Prostate gland (tissue), 2 donors: ENCODE data around the gene FCGR3B. TPM values are rescaled to one million over a fixed set of nuclear protein-coding genes. Genes with fewer than 3 reads are reported as not detected.
"Not testable (repeated sequence)": the region's sequence is repeated elsewhere in the genome, so short reads cannot be mapped to it uniquely, and the experiment has no call there.

Experiments
- DNase-seq: peaks from one replicate; pipeline ENCODE4 v3.0.0-alpha.2; 2019; ENCODE audit warnings: low spot score
- H3K27ac ChIP-seq, 2 donors: fragments of 200-600 bp; sonication (generic); 2 replicates each; pipeline ENCODE4 v1.5.1; 2017 to 2019
- H3K27me3 ChIP-seq: fragments of 200-600 bp; sonication (generic); replicated peaks from 2 replicates; pipeline ENCODE4 v1.5.1; 2019; ENCODE audit not compliant: insufficient read depth
- H3K36me3 ChIP-seq, 2 donors: fragments of 200-600 bp; sonication (generic); 1 replicate in 1 of 2; 2 replicates in 1 of 2; pipeline versions ENCODE4 v1.5.1 to v1.8.1; 2017 to 2019
- H3K4me1 ChIP-seq: fragments of 200-600 bp; sonication (generic); replicated peaks from 2 replicates; pipeline ENCODE4 v1.5.1; 2019
- H3K4me3 ChIP-seq, 2 donors: fragments of 200-600 bp; sonication (generic); 2 replicates each; pipeline ENCODE4 v1.5.1; 2017 to 2019
- H3K9me3 ChIP-seq: fragments of 200-600 bp; sonication (generic); 2 replicates; pipeline ENCODE4 v1.5.1; 2017
- CTCF ChIP-seq, 4 experiments: fragments of 200-600 bp in 2 of 4; fragments of 450-650 bp in 2 of 4; sonication (generic) in 2 of 4; IDR thresholded peaks; 1 replicate in 3 of 4; 2 replicates in 1 of 4; pipeline ENCODE4 v1.5.1; 2016 to 2019; ENCODE audit warnings: antibody characterized with exemption in 4 of 4, mild to moderate bottlenecking in 2 of 4, moderate library complexity in 2 of 4
- POLR2A ChIP-seq: fragments of 450-650 bp; IDR thresholded peaks from one replicate; pipeline ENCODE4 v1.6.1; 2016; ENCODE audit warnings: antibody characterized with exemption, mild to moderate bottlenecking
- POLR2AphosphoS5 ChIP-seq: sonication (generic); formaldehyde crosslinking; IDR thresholded peaks from one replicate; pipeline ENCODE4 v1.6.1; 2017; ENCODE audit warnings: antibody characterized with exemption
- WGBS: methylation state at CpG from one replicate; pipeline ENCODE4 v1.1.5; 2018; 5-methylcytosine and 5-hydroxymethylcytosine counted together
- intact Hi-C: fragments of 100-400 bp; cut with DNase I; formaldehyde crosslinking; loops from one replicate; pipeline ENCODE4 v1.14.2; 2022
- total RNA-seq, 2 donors: library from RNA; depleted of rRNA; stranded (reverse); fragments of >200 nt; gene quantifications; one replicate each; pipeline ENCODE4 v1.1.0, GENCODE V29; 2016

FCGR3B gene
- 1 to 10 TPM in 1 of 2 donors, not detected in 1; 2.1 TPM for total RNA-seq

DNA sequence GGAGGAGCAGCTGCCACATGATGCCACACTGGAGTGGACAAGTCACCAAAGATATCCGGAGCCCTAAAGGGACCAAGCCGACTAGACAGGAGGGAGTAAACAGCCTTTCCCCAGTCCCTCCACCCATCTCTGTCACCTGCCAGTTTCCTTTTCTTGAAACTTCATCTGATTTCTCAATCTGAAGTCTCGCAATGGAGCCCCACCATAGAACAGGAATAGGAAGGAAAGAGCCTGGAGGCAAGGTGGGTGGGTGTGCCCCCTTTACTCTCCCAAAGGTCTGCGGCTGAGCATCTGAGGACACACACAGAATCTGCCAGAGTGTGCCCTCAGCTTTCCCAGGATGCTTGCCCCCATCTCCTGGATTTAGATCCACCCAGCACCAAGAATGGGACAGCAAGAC, at the start of gene FCGR3B:
Gene FCGR3B, minus strand, starts transcription at position 101 of the 400 bp plus-strand sequence. Its CDS starts 82 bp downstream, at position 19.
- no peaks in the 10 kb centered on the region for H3K27me3 ChIP-seq
- no peak for DNase-seq
- H3K4me1 ChIP-seq: no peaks in the 10 kb centered on the region
- WGBS: 86% methylated on average over 4 of the region's 4 CpGs
- intact Hi-C loops: no loop called here
- H3K36me3 ChIP-seq: no peaks in the 10 kb centered on the region
- H3K9me3 ChIP-seq: no peaks in the 10 kb centered on the region
- no peak within 1 kb of the TSS for H3K4me3 ChIP-seq
- TF ChIP-seq POLR2A: no peak
- H3K27ac ChIP-seq: no peak within 1 kb of the TSS

- no peaks in the 10 kb centered on the region for H3K36me3 ChIP-seq
- H3K9me3 ChIP-seq: no peaks in the 10 kb centered on the region
- 89% methylated on average over 3 of the region's 3 CpGs for WGBS
- intact Hi-C loops: no loop called here
- DNase-seq: no peak
- no peak overlapping the region for H3K4me3 ChIP-seq
- no peaks in the 10 kb centered on the region for H3K27me3 ChIP-seq
- TF ChIP-seq CTCF (IDR thresholded peaks at IDR 0.05) (no peak), POLR2AphosphoS5 (no peak), POLR2A (no peak)
- no peaks in the 10 kb centered on the region for H3K4me1 ChIP-seq
- no peak overlapping the region for H3K27ac ChIP-seq
These were observed 47.5 kb upstream of the FCGR3B start for GRCh38 chr1:161678500-161678899.

- WGBS: 78% methylated on average over 5 of the region's 5 CpGs
- Histone ChIP-seq H3K27ac (no peak overlapping the region), H3K4me1 (no peaks in the 10 kb centered on the region), H3K27me3 (no peaks in the 10 kb centered on the region), H3K36me3 (no peaks in the 10 kb centered on the region), H3K9me3 (no peaks in the 10 kb centered on the region), H3K4me3 (no peak overlapping the region)
- TF ChIP-seq POLR2AphosphoS5: no peak
- no peak for TF ChIP-seq CTCF (IDR thresholded peaks at IDR 0.05)
- no peak for TF ChIP-seq POLR2A
- no peak for DNase-seq
- intact Hi-C loops: no loop called here
These were observed 46.1 kb upstream of the FCGR3B start for GRCh38 chr1:161676958-161677689.

GRCh38 chr1:161676441-161676840, 45.5 kb upstream of the FCGR3B start:
- no peak for DNase-seq
- Histone ChIP-seq H3K27me3 (no peaks in the 10 kb centered on the region), H3K27ac (no peak overlapping the region), H3K4me1 (no peaks in the 10 kb centered on the region), H3K36me3 (no peaks in the 10 kb centered on the region), H3K4me3 (no peak overlapping the region), H3K9me3 (no peaks in the 10 kb centered on the region)
- WGBS: 82% methylated on average over 2 of the region's 2 CpGs
- TF ChIP-seq POLR2AphosphoS5: no peak
- no peak for TF ChIP-seq POLR2A
- no peak for TF ChIP-seq CTCF (IDR thresholded peaks at IDR 0.05)
- intact Hi-C loops: no loop called here

DNA sequence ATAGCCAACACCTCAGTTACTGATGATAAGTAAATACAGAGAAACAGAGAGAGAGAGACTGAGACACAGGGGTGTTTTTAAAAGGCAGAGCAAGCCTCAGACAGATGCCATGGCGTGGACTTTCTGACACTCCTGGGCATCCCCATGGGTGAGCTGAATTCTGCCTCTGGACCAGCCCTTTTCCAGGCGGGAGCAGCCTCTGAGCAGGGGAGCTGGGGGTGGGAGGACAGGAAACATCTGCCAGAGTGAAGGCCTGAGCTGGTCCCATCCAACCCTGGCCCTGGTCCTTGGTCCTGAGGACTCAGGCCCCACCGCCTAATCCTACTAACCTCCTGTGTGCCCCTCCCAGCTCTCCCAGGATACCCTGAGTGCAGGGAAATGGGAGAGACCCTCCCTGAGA, 43.9 kb upstream of the FCGR3B start:
- H3K4me1 ChIP-seq, H3K9me3 ChIP-seq, H3K27me3 ChIP-seq, H3K27ac ChIP-seq, DNase-seq, H3K36me3 ChIP-seq, intact Hi-C loops, H3K4me3 ChIP-seq: not testable (repeated sequence)
- 30% methylated on average over 2 of the region's 3 CpGs for WGBS

GRCh38 chr1:161674447-161674846, 43.5 kb upstream of the FCGR3B start:
- H3K4me1 ChIP-seq, intact Hi-C loops: not testable (repeated sequence)
- WGBS: 42% methylated on average over 3 of the region's 3 CpGs

GRCh38 chr1:161673437-161673836, 42.5 kb upstream of the FCGR3B start:
- H3K27ac ChIP-seq, DNase-seq, H3K27me3 ChIP-seq, H3K36me3 ChIP-seq, H3K4me3 ChIP-seq, H3K9me3 ChIP-seq, intact Hi-C loops, H3K4me1 ChIP-seq: not testable (repeated sequence)
- WGBS: 77% methylated on average over 7 of the region's 7 CpGs

More at GRCh38 chr1:161674447-161674846, 43.5 kb upstream of the FCGR3B start:
- not testable (repeated sequence) for H3K27me3 ChIP-seq, H3K36me3 ChIP-seq, H3K9me3 ChIP-seq, H3K4me3 ChIP-seq, H3K27ac ChIP-seq, DNase-seq

GRCh38 chr1:161671045-161672020, 40.4 kb upstream of the FCGR3B start:
- H3K27ac ChIP-seq, H3K4me1 ChIP-seq, DNase-seq, H3K36me3 ChIP-seq, H3K4me3 ChIP-seq, intact Hi-C loops, H3K27me3 ChIP-seq, H3K9me3 ChIP-seq: not testable (repeated sequence)
- 62% methylated on average over 14 of the region's 15 CpGs for WGBS

GRCh38 chr1:161664689-161665088, 33.7 kb upstream of the FCGR3B start:
- no CpG with 5 or more reads among the region's 4 CpGs for WGBS
- H3K27ac ChIP-seq, intact Hi-C loops, H3K4me1 ChIP-seq, H3K9me3 ChIP-seq, H3K36me3 ChIP-seq, H3K4me3 ChIP-seq, H3K27me3 ChIP-seq, DNase-seq: not testable (repeated sequence)
